Activated CD8-positive, alpha-beta memory T cell treated with anti-CD3 and anti-CD28 coated beads for 24 hours (primary cell): ENCODE data around the gene CTIF.

ENCODE experiments used
- DNase-seq: peaks from one replicate; pipeline ENCODE4 v3.0.0-alpha.2; 2020

CTIF gene

DNA sequence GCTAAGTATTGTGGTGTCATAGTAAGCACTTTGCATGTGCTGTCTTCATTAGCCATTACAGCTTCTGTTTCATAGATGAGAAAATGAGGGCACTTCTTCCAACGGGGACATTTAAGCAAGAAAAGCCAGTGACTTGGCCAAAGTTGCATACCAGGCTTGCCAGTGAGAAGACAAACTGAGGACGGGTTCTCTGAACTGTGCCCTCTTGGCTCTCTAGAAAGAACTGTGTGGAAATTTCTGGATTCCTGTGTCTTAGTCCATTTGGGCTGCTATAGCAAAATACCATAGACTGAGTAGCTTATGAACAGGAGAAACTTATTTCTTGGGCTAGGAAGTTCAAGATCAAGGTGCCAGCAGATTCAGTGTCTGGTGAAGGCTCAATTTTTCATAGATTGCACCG, 13.3 kb downstream of the CTIF start:
- DNase-seq, result no peak

DNA sequence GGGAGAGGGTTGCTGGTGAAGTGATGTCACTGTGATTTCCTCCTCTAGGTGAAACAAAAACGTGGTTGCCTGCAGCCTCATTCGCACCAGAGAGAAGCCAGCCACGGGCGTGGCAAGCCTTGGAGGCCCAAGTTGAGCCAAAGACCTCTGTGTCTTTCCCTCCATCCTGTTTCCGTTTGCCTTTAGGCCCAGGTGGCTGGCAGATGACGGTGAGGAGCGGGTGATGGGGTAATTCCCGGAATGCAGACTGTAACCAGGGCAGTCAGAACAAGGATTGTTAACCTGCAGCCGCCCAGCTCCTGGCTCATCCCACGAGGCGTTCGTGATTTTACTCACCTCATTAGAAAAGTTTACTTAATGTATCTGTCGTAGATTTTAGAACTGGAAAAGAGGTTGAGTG, 14.4 kb downstream of the CTIF start:
- DNase-seq, result no peak

DNA sequence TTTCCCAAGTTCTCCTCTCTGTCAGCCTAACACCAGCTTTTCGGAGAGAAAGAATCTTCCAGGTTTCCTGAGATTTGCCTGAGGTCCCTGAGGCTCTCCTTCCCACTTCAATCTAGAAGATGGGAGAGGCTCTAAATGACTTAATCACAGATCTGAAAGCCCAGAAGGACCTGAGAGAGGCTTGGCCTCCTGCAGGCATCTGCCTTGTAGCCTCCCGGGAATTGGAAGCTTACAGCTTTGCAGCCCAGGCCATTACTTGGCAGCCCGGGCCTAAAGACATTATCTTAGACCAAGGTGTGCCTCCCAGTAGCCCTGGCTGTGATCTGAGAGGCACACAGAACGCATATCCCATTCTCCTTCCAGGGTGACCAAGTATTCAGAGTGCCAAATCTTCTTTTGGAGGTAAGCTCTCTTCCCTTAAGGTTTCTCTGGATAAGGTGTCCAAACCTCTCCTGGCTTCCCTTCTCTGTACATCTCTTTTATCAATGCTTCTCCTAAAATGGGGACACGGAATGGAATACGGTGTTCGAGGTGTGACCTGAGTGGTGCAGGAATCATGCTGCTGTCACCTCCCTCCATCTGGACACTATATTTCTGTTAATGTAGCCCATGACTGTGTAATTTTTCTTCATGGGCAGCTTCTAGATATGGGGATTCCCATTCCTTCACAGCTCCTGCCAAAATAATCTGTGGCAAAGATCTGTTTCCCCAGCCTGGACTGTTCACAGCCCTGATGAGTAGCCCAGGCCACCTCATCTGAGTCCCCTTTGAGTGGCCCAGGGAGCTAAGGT, 16.0 kb downstream of the CTIF start:
- DNase-seq, result no peak

DNA sequence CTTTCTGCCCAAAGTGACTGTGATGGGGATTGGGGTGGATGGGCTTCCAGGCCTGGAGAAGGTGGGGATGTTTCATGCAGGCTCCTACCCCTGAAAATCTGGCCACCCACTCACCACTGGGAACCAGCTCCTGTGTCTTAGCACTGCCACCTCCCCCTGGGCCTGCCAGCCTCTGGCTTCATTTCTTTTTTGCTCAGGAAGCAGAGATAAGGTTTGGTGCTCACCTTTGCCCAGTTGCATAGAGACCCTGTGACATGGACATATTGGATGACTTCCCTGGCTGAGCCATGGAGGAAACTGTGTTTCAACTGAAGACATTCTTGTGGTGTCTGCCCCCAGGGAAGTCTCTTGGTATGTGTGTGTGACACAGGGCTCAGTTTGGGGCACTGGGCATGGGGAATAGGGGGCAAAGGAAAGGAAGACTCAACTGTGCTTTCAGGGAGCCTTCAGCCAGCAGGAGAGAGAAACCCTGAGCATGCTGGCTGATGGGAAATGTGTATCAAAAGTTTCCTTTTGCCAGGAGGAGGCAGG, 16.7 kb downstream of the CTIF start:
- no peak for DNase-seq

DNA sequence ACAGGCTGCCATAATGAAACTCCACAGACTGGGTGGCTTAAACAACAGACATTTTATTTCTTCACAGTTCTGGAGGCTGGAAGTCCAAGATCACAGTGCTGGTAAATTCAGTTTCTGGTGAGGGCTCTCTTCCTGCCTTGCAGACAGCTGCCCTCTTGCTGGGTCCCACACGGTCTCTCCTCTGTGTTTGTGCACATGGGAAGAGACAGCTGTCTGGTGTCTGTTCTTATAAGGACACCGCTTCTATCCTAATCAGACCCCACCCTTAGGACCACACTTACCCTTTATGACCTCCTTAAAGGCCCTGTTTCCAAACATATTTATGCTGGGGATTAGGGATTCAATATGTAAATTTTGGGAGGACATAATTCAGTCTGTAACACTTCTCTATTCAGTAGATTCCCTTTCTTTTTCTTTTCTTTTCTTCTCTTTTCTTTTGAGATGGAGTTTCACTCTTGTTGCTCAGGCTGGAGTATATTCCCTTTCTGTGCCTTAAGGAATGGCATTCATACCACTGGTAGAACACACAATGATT, 18.9 kb downstream of the CTIF start:
- no peak for DNase-seq

DNA sequence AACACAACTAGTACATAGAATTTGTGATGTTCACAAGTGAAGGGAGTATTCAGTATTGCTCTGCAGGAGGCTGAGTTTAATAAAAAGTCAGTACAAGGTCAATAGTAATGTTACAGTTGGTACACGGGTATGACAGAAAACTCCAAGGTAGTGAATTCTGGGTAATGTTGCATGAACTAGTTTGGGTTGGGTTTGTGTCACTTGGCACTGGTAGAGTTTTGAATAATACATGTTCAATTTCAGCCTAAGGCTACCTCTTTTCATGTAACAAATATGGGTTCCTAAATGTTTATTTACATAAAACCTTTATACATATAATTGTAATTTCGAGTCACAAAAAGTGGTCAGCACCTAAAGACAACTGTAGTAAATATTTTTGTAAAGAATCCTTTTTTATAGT, 19.4 kb downstream of the CTIF start:
- no peak for DNase-seq

DNA sequence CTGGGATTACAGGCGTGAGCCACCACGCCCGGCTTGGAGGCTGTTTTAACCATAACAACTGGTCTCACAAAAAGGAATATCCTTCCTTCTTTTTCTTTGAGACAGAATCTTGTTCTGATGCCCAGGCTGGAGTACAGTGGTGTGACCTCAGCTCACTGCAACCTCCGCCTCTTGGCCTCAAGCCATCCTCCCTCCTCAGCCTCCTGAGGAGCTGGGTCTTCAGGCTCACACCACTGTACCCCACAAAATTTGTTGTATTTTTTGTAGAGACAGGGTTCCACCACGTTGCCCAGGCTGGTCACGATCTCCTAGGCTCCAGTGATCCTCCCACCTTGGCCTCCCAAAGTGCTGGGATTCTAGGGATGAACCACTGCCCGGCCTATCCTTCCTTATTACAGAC, 21.7 kb downstream of the CTIF start:
- DNase-seq, result no peak

DNA sequence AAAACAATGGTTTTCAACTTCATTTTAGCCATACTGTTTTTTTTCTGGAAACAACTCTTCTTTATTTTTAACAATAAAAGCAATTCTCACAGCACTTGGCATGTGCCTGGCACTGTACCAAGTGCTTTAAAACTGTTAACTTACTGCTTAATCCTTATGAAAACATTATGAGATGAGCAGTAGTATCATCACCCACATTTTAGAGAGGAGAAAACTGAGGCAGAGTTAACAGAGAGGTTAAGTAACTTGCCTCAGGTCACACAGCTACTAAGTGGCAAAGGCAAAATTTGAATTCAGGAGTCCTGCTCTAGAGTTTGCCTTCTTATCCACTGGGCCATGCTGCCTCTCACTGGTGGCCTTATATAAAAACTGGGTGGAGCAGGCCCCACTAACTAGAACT, 23.2 kb downstream of the CTIF start:
- no peak for DNase-seq

DNA sequence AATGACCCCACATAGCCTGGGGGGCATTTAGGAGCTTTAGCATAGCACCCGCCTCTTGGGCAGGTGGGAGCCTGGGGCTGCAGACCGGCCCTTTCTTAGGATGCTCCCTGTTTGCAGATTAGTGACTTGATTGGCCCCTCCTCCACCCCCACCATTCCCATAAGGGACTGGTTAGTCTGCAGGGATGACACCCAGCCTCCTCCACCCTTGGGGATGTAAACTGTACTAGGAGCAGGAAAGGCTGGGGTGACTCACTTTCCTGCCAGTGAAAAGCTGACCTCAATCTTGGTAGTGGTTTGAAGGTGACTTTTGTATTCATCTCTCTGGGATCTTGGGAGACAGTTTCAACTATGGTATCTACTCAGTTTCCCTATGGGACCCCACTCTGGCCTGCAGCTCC, 24.2 kb downstream of the CTIF start:
- DNase-seq, result no peak

DNA sequence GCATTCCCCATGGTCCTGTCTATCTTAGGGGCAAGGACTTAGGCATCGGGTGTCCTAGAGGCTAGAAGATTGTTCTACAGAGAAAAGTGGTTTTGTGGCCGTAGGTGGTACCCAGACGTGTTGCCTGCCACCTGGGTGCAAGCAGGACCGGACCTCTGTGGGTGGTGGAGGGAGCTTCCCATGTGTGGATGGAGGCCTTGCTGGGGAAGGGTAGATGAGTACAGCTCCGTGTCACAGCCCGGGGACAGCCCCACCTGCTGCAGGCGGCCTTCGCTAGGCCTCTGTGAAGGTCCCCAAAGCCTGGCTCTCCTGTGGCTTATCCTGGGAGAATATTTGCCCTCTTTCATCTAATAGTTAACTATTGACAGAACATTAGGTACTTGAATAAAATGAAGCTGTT, 25.3 kb downstream of the CTIF start:
- no peak for DNase-seq

DNA sequence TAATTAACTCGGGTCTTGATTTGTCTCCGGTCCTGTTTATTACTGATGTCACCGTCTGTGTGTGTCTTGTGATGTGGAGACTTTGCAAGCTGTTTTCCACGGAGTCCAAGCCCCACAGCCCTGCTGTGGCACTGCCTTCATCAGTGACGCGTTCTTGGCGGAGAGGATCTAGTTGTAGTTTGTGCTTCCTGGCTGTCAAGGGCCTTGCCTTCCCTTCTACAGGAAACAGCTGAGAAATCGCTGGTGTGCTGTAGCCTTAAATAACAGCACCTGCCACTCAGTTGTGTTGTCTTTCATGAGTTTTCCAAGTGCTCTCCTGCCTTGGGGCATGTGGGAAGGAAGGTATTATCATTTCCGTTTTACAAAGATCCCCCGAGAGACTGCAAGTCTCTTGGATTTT, 26.3 kb downstream of the CTIF start:
- DNase-seq, result no peak

DNA sequence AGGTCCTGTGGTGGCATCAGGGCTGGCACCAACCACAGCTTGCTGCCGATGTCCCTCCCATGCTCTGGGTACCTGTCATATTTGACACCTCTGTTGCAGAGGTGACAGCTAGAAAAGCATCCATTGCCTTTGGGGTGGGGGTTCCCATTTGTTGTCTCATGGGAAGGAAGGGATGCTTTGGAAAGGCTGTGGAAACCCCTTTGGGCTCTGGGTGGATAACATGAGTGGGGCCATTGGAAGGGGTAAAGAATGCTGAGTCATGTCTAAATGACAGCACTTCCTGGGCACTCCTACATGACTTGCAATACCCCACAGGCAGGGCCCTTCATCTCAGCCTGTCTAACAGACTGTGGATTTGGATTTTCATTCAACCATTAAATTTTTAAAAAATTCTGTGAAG, 27.8 kb downstream of the CTIF start:
- DNase-seq, result no peak

DNA sequence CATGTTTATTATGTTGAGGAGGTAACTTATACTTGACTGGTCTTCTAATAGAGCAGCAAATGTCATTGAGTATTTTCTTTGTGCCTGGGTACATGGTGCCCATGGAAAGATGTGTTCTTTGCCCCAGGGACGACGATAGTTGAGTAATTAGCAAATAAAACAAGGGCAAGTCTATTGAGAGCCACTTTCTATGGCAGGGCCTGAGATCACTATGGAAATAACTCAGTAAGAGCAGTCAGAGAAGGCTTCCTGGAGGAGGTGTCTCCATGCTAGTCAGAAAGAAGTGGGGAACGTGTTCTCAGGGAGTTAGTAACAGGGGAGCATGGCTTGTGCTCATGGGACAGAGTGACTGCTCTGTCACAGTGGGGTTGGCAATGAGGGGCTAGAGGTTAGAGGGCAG, 28.6 kb downstream of the CTIF start:
- no peak for DNase-seq

DNA sequence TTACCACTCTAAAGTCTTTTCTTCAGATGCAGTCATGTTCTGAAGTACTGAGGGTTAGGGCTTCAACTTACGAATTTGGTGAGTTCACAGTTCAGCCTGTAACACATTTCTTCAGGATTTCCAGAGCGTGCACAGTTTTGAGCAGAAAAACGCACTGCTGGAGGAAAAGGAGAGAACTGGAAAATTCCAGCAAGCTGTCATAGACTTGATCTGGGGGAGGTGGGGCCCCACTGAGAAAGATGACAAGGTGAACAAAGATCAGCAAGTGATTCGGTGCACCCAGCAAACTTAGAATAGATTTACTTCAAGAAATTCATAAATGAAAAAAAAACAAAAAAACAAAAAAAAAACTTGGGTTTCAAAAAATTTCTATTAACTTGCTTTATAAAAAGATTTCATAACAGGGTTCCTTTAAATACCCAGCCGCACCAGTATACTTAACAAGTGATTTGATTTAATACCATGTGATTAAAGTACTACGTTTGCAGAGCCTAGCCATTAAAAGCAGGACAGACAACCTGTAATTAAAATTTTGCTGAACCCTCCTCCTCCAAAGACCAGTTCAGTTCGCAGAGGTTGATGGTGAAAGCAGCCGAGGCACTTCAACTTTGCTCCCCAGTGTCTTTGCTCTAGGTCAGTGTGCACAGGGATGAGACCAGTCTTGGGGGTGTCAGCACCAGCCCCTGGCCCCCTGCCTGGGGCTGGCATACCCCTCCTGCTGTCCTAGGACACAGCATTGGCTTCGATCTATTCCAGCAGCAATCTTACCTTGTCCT, 30.5 kb downstream of the CTIF start:
- no peak for DNase-seq

DNA sequence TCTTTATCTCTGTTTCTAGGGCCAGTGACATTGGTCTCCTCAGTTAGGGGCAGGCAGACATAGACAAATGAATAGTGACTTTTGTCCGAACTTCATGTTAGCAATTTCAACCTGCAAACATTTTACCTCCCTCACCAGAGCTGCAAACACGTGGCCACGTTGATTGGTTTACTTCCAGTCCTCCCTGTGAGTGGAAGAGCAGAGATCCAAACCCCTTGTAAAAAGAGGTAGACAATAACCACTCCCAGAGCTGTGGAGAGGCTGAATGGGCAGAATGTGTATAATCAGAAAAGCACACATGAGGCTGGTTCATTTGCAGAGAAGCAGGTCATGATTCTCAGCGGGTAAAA, 31.1 kb downstream of the CTIF start:
- DNase-seq, result no peak

DNA sequence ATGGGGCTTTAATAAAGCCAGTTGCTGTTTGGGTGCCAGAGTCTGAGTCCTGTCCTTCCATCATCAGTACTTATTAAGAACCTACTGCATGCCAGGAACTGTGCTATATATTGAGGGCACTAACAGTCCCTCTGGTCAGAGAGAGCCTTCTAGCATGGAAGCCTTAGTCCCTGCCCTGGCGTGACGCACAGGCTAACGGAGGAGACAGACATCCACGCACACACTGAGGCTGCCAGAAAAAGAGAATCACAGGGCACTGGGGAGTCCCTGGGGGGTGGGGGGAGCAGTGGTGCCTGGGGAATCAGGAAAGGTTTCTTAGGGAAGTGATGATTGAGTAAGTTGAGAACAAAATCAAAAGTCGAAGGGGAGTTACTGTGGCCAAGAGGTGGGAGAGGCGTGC, 31.5 kb downstream of the CTIF start:
- no peak for DNase-seq

DNA sequence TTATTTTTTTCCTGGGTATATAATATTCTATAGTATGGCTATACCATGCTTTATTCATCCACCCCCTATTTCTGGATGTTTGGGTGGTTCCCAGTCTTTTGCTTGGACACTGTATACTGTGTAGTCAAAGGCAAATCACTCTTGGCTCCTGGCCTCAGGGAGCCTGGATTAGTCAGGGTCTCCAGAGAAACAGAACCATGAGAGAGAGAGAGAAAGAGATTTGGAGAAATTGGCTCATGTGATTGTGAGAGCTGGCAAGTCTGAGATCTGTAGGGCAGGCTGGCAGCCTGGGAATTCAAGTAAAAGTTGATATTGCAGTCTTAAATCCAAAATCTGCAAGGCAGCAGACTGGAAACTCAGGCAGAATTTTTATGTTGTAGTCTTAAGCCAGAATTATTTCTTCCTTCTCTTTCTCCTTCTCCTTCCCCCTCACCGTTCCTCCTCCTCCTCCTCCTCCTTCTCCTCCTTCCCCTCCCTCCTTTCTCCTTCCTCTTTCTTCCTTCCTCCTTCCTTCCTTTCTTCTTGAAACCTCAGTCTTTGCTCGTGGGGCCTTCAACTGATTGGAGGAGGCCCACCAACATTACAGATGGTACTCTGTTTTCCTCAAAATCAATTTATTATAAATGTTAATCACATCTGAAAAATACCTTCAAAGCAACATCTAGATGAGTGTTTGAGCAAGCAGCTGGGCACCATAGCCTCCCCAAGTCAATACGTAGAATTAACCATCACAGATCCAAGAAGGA, 33.0 kb downstream of the CTIF start:
- no peak for DNase-seq

DNA sequence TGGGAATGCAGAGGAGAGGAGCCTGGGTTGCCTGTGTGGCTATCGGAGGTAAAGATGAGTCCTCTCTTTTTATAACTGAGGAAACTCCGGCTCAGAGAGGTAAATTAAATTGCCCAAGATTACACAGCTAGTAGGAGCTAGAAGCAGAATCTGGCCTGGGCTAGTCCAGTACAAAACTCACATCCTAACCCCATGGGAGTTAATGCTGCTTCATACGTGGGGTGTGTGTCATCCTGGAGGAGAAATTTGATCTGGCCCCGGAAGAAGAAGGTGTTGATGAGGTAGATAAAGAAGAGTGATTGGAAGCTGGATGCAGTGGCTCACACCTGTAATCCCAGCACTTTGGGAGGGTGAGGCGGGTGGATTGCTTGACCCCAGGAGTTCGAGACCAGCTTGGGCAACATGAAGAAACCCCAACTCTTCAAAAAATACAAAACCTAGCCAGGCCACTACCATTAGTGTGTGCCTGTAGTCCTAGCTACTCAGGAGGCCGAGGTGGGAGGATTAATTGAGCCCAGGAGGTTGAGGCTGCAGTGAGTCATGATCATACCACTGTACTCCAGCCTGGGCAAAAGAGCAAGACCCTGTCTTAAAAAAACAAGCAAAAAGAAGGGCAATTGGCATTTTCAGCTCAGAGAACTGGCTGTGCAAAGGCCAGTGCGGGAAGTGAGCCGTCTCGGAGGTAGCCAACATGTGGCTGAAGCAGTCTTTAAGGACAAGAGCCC, 33.7 kb downstream of the CTIF start:
- no peak for DNase-seq

DNA sequence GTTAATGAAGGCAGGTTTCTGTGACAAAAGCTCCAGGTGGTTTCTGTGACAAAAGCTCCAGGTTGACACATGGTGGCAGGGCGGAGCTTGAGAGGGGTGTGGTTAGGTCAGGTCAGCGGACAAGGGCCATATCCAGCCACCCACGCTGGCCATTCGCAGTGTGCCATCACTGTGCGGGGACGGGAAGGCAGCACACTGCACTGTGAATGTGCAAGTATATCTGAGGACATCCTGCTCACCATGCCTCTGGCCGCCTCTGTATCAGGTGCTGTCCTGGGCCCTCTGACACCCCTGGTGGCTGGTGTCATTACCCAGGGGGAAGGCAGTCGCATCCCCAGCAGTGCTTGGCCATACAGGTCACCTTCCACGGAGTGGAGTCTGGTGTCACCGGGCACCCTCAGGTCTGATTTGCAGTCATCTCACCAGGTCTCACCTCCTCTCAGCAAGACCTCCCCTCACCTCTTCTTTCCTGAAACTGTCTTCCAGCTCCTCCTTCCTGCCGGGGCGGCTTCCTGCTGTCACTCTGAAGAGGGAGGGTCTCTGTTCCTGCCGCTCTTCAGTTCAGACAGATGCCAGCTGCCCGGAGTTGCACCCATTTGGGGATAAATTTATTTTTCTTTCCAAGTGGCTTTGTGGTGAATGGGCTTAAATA, 34.9 kb downstream of the CTIF start:
- DNase-seq, result no peak

DNA sequence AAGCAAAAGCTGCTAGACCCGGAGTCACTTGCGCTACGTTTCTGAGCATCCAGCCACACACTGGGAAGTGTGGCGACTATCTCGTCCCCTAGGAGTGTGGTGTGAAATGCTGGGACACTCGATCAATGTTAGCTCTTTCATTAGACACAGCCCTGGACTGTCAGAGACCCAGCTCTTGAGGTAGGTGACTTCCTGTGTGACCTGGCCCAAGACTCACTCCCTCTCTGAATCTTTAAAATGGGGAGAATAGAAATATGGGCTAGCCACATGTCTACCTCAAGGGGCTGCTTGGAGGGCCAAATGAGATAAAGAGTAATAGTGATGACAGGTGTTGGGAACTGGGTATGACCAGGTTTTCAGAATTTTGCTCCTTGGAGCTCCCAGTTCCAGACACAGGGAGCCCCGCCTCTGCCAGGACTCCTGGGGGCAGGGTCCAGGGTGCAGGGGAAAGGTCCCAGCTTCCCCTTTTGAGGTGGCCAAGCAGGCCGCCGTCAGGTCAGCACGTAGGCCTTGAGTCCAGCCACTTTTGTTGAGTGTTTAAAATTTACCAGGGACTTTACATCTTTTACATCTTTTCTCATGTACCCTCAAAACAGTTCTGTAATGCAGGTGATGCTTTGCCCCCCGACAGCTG, 36.0 kb downstream of the CTIF start:
- no peak for DNase-seq

DNA sequence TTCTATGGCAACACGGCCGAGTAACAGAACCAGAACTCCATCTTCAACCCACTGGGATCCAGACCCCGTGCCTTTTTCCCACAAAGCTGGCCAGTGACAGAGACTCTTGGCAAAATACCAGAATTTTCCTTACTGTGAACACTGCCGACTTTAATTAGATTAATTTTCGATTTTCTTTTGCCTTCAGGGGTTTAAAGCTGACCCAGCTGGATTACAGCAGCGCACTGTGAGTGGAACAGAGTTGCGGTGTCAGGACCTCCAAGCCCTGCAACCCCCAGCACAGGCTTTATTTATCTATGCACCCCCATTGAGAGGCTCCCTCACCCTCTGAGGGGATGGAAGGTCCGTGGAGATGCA, 36.4 kb downstream of the CTIF start:
- DNase-seq, result no peak
